Epithelial cell of esophagus (primary cell): ENCODE data around the gene TNNT3.

Source experiments
- DNase-seq: peaks from one replicate; pipeline ENCODE4 v3.0.0; 2010; ENCODE audit warnings: low read depth
- H3K4me3 ChIP-seq: 2 replicates; pipeline ENCODE4 v1.5.1; 2011; ENCODE audit warnings: mild to moderate bottlenecking, low read length, control low read depth
- TF ChIP-seq, protein P1 (sequence below): IDR thresholded peaks from 2 replicates; pipeline ENCODE4 v1.5.1; 2011; ENCODE audit warnings: low read depth, mild to moderate bottlenecking, low read length, control low read depth, inconsistent platforms; ENCODE audit not compliant: insufficient read depth; ENCODE audit errors: missing control alignments

TNNT3 gene

DNA sequence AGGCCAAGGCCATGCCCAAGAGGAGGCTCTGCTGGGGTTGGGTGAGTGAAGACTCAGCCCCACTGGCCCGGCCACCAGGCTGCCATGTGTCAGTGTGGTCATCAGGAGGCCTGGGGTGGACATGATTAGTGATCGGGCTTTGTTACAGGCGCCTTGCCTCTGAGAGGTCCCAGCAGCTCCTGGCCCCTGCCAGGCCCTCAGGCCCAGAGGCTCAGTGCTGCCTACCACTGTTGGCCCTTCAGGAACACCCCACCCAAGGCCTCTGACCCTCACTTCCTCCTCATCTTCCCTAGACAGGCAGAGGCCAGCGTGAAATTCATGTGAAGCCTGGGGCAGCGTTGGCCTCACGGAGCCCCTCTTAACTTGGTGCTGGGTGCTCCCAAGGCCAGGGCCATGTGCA, 29.8 kb downstream of the TNNT3 start:
- no peak for DNase-seq
- H3K4me3 ChIP-seq, result no peak overlapping the region
- TF ChIP-seq, protein P1, sequence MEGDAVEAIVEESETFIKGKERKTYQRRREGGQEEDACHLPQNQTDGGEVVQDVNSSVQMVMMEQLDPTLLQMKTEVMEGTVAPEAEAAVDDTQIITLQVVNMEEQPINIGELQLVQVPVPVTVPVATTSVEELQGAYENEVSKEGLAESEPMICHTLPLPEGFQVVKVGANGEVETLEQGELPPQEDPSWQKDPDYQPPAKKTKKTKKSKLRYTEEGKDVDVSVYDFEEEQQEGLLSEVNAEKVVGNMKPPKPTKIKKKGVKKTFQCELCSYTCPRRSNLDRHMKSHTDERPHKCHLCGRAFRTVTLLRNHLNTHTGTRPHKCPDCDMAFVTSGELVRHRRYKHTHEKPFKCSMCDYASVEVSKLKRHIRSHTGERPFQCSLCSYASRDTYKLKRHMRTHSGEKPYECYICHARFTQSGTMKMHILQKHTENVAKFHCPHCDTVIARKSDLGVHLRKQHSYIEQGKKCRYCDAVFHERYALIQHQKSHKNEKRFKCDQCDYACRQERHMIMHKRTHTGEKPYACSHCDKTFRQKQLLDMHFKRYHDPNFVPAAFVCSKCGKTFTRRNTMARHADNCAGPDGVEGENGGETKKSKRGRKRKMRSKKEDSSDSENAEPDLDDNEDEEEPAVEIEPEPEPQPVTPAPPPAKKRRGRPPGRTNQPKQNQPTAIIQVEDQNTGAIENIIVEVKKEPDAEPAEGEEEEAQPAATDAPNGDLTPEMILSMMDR, result no peak

DNA sequence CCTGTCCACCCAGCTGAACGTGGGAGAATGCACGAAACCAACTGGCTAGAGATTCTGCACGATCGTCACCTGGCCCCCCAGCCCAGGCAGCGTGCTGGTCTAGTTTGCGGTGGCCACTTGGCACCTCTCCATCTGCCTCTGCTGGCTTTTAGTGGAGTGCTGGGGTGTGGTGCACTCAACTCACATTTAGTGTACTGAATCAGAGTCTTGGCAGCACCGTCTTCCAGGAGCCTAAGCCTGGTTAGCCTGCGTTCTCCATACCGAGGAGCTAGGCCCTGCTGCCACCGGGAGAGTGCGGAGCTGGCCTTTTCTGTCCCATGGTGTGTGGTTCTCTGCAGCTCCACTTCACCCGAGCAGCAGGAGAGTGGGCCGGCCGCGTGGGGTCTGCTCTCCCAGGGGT, 30.4 kb downstream of the TNNT3 start:
- no peak for DNase-seq
- TF ChIP-seq, protein P1, result no peak
- H3K4me3 ChIP-seq, result no peak overlapping the region

DNA sequence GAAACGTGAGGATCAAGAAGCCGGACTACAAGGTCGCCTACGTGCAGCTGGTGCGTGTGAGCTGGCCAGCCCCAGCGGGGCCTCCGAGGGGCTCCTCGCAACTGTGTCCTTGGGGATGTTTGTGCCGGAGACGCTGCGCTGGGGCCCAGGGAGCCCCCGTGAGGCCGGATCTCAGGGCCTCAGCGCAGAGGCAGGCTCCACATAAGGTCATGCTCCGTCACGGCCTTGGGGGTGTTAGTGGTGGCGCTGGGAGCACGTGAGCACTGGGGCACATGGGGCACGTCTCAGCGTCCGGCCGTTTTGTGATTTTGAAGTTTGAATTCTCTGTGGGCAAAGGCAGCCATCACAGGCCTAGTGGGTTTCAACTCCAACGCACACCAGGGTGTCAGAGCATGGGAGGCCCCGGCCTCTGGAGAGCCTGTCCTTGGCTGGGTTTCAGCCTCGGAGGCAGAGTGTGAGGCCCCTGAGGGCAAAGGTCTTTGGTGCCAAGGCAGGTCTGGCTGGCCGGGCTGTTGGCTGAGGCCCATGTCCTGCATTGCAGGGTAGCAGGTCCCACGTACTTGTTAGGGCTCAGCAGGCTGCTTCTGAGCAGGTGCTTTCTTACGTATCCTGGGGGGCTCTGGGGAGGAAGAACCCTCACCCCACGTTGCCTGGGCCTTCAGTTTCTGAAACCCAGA, 33.4 kb downstream of the TNNT3 start:
- TF ChIP-seq, protein P1, result no peak
- DNase-seq, result no peak
- no peak overlapping the region for H3K4me3 ChIP-seq

DNA sequence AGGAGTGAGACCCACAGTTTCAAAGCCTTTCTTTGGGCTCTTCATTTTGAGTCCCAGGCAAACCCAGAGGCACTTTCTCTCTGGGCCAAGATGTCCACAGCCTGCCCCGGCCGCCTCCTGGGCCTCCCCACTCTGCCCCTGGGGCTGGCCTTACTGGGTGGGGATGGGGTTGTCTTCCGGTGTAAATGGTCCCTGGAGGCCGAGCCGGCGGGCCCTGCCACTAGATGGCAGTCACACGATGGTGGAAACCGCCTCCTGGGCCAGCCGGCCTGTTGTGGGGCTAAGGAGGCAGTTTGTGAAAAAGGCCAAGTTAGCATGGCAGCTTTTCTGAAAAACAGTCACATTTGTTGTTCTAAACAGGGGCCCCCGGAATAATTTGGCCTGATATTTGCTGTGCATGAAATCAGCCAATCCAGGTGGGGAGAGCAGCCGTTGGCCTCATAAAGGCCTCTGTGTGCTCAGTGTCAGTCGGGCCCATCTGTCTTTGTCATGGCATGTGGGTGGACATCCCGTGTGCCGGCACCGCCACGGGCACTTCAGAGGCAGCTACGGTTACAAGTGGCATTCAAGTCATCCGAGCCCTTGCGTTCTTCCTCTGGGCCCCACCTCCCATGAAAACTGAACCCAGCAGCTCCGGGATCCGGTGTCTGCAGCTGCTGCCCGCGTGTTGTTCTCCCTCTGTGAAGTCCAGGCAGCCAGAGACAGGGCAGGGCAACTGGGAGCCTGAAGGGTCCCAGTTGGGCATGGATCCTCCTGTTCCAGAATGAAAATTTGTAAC, 34.2 kb downstream of the TNNT3 start:
- no peak for DNase-seq
- no peak overlapping the region for H3K4me3 ChIP-seq
- TF ChIP-seq, protein P1, result no peak

DNA sequence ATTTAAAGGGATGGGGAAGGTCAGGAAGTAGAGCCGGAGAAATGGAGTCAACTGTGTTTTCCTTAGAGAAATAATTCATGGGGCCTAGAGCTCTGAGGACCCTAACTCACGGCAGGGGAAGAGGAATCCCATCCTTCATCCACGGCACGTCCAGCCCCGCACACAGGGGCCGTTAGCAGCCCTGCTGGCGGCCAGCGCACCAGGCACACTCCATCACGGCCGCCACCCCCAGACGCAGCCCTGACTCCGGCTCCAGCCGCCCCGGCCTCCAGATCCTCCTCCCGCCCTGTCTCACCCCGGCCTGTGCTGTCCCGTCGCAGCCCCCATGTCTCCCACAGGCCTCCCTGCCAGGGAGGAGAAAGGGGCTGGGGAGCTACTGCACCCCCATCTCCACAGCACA, 38.9 kb downstream of the TNNT3 start:
- TF ChIP-seq, protein P1, result no peak

DNA sequence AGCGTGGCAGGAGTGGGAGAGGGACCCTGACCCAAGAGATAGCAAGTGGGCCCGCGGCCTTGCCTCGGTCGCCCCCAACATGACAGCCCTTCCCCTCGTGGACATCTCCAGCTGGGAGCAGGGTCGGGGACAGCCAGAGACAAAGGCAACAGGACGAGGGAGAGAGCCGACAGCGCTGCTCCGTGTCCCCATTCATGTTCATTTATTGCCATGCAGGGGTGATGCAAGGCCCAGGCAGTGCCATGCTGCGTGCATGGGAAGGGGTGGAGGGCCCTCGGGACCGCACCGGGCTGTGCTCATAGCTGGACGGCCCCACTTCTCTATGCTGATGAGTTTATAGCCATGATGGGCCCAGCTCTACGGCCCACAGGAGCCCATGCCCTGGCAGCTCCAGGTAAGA, 40.3 kb downstream of the TNNT3 start:
- no peak overlapping the region for H3K4me3 ChIP-seq
- TF ChIP-seq, protein P1, result no peak
- DNase-seq, result no peak

More for the DNA sequence above, 38.9 kb downstream of the TNNT3 start:
- no peak for DNase-seq
- H3K4me3 ChIP-seq, result no peak overlapping the region
